DMS 273 (cell line): ENCODE results near the gene CXCR6.

Experiments
- DNase-seq: peaks from one replicate; lab custom pipeline; 2025; ENCODE audit not compliant: unreplicated experiment; lab: John Stamatoyannopoulos, UW

The CXCR6 gene

GRCh38 chr3:45921158-45922038, 21.9 kb upstream of the CXCR6 start:
- no peak for DNase-seq

GRCh38 chr3:45922039-45922326, 21.3 kb upstream of the CXCR6 start:
- no peak for DNase-seq

GRCh38 chr3:45922950-45923590, 20.2 kb upstream of the CXCR6 start:
- DNase-seq: no peak

- DNase-seq: no peak
Measured at GRCh38 chr3:45923755-45924154, 19.5 kb upstream of the CXCR6 start.

GRCh38 chr3:45927881-45928280, 15.4 kb upstream of the CXCR6 start:
- DNase-seq: no peak

- peak; percentile 55 for DNase-seq
Measured at GRCh38 chr3:45929042-45929679, 14.1 kb upstream of the CXCR6 start.

- DNase-seq: peak; percentile 77
Measured at GRCh38 chr3:45931496-45931895, 11.8 kb upstream of the CXCR6 start.

GRCh38 chr3:45932112-45932511, 11.2 kb upstream of the CXCR6 start:
- DNase-seq: no peak

- DNase-seq: no peak
Measured at GRCh38 chr3:45933591-45933990, 9.7 kb upstream of the CXCR6 start.

GRCh38 chr3:45936261-45936660, 7.0 kb upstream of the CXCR6 start:
- DNase-seq: no peak

- DNase-seq: no peak
Measured at GRCh38 chr3:45937206-45938042, 5.8 kb upstream of the CXCR6 start.

- DNase-seq: no peak
Measured at GRCh38 chr3:45938043-45938435, 5.2 kb upstream of the CXCR6 start.

- DNase-seq: peak; percentile 80
Measured at GRCh38 chr3:45938864-45939263, 4.4 kb upstream of the CXCR6 start.

GRCh38 chr3:45939341-45939771, 3.9 kb upstream of the CXCR6 start:
- DNase-seq: peak; percentile 52

GRCh38 chr3:45940004-45940780, 3.1 kb upstream of the CXCR6 start:
- no peak for DNase-seq

GRCh38 chr3:45940781-45941365, 2.4 kb upstream of the CXCR6 start:
- no peak for DNase-seq

GRCh38 chr3:45942051-45942825, 1.0 kb upstream of the CXCR6 start:
- peak; percentile 30 for DNase-seq

GRCh38 chr3:45944830-45945620, 1.8 kb downstream of the CXCR6 start:
- no peak for DNase-seq

GRCh38 chr3:45946307-45946706, 3.0 kb downstream of the CXCR6 start:
- no peak for DNase-seq
